ENCODE data around the gene MYL5.

MYL5 gene

GRCh38 chr4:649293-649625, 25.1 kb upstream of the MYL5 start:
- Histone ChIP-seq H3K4me1 (ENCODE audit: control insufficient read depth, insufficient read depth, low read length) (no peaks in the 10 kb centered on the region), H3K9me3 (ENCODE audit: control insufficient read depth, insufficient read depth, low read depth, low read length) (no peaks in the 10 kb centered on the region), H3K4me3 (ENCODE audit: low read depth, low read length) (no peak overlapping the region), H3K27ac (ENCODE audit: extremely low read depth, low read depth, low read length) (no peak overlapping the region), H3K36me3 (ENCODE audit: control insufficient read depth in 2 of 2, insufficient read depth in 1 of 2, low read length in 2 of 2) (no peaks in the 10 kb centered on the region)
- TF ChIP-seq ZNF311 (tag by site-specific recombination; IDR thresholded peaks at IDR 0.05; ENCODE audit: borderline replicate concordance), result no peak
- TF ChIP-seq ZNF26 (tag by site-specific recombination; IDR thresholded peaks at IDR 0.05), result no peak
- no peak for TF ChIP-seq ZNF658 (tag by site-specific recombination; IDR thresholded peaks at IDR 0.05)
- TF ChIP-seq ZNF341 (tag by site-specific recombination; IDR thresholded peaks at IDR 0.05; ENCODE audit: low read depth), result no peak
- TF ChIP-seq ZNF664 (tag by site-specific recombination; IDR thresholded peaks at IDR 0.05), result no peak
- TF ChIP-seq ZNF518A (tag by site-specific recombination; conservative IDR thresholded peaks at IDR 0.05; ENCODE audit: low read depth), result no peak
- TF ChIP-seq ZNF510 (tag by site-specific recombination; IDR thresholded peaks at IDR 0.05; ENCODE audit: insufficient replicate concordance), result no peak
- no peak for TF ChIP-seq PBX3 (CRISPR knock-in tag; IDR thresholded peaks at IDR 0.05)
- TF ChIP-seq EGR2 (tag by site-specific recombination; IDR thresholded peaks at IDR 0.05; ENCODE audit: low read depth), result no peak
- no peak for TF ChIP-seq MYNN (tag by site-specific recombination; IDR thresholded peaks at IDR 0.05; ENCODE audit: borderline replicate concordance)
- no peak for TF ChIP-seq ZNF133 (tag by site-specific recombination; IDR thresholded peaks at IDR 0.05)
- TF ChIP-seq ZNF362 (tag by site-specific recombination; IDR thresholded peaks at IDR 0.05), result no peak
- no peak for TF ChIP-seq YY1 (tag by site-specific recombination; IDR thresholded peaks at IDR 0.05)
- TF ChIP-seq ZNF398 (tag by site-specific recombination; IDR thresholded peaks at IDR 0.05), result no peak
- TF ChIP-seq ZNF280C (tag by site-specific recombination; IDR thresholded peaks at IDR 0.05), result no peak
- TF ChIP-seq ATF2 (tag by site-specific recombination; IDR thresholded peaks at IDR 0.05; ENCODE audit: low read depth), result no peak
- CTCF ChIA-PET, result no interaction called here
- POLR2A ChIA-PET, result no interaction called here

Measured in HEK293 (cell line).